Stimulated activated CD8-positive, alpha-beta memory T cell treated with anti-CD3 and anti-CD28 coated beads, Interleukin-15, amount 100 ng/mL, for 4 hours (primary cell): ENCODE results near the gene IRF2BPL.

Source experiments
- DNase-seq, 2 donors: peaks; one replicate each; pipeline ENCODE4 v3.0.0-alpha.2; 2020; ENCODE audit warnings: low read depth in 2 of 2

The IRF2BPL gene

DNA sequence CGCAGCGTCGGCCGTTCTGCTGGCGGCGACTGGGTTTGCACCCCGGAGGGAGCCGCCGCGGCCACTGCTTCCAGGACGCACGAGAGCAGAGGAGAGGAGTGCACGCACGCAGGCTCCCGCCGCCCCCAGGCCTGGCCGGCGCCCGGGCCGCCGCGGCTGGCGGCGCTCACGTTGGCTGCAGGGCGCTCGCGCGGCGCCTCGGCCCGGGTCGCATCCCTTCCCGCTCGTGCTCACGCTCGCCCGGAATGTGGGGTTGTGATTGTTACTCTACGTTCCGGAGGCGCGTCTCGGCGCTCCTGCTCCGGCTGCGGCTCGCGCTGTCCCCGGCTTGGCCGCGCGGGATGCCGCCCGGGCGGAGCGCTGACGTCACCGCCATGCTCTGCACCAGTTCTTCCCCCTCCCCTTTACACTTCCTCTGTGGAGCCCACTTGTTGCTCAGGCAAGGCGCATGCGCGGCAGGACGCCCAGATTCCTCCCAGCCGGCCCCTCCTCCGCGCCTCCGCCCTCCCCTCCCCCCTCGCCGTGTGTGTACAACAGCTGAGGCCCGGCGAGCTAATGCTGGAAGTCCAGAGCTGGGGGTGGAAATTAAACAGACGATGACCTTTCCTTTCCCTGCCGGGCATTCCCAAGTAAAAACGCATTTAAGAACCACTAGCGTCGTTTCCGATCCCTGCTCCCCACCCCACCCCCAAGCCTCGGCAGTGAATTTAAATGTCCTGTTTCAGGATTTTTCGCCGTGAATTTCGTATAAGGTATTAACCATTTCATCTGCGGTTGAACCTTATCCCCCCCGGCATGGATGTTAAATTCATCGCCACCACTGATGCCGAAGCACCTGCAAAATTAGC lies at the start of gene IRF2BPL:
Gene IRF2BPL, minus strand, starts transcription at position 325 of the 848 bp plus-strand sequence. CDS start 916 bp downstream, outside the sequence.
- peak; percentile 89 to 90 for DNase-seq

DNA sequence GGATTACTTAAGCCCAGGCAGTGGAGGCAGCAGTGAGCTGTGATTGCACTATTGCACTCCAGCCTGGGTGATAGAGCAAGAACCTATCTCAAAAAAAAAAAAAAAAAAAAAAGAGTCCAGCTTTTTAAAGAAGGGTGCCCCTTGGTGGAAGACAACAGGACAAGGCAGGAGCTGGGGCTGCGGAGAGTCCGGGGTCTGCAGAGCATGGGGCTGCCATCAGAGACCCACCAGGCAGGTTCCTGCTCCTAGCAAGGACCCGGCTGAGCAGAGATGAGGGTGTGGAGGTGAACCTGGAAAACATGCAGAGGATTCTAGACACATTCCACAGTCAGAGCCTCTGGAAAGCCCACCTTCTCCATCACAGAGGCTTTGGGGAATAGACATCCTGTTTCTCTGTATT lies 48.5 kb upstream of the IRF2BPL start:
- DNase-seq = no peak

DNA sequence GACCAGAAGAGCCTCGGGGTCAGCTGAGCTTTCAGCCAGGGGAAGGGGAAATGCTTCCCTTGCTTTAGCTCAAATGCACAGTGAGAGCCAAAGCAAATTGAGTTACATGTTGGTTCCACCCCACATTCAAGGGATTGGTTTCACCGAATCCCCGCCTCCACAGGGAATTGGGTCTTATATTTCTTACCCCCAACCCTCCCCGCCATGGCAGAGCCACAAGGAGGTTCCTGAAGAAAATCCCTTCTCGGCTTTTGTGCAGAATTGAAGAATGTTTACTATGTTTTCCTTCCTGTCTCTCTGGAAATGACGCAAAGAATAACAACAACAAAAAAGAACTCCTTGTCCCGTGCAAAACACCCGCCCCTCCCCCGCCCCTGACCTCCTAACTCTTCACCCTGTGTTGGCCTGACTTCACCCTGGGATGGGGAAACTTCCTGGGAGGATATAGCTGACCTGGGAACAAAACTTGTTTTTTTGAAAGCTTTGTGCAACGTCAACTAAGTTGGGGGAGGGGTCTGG lies 47.7 kb upstream of the IRF2BPL start:
- no peak for DNase-seq

- DNase-seq = no peak
Measured at GRCh38 chr14:77074969-77075368, 46.5 kb upstream of the IRF2BPL start.

- no peak for DNase-seq
Measured at GRCh38 chr14:77071938-77072388, 43.5 kb upstream of the IRF2BPL start.

- no peak for DNase-seq
Measured at GRCh38 chr14:77069551-77069950, 41.0 kb upstream of the IRF2BPL start.

DNA sequence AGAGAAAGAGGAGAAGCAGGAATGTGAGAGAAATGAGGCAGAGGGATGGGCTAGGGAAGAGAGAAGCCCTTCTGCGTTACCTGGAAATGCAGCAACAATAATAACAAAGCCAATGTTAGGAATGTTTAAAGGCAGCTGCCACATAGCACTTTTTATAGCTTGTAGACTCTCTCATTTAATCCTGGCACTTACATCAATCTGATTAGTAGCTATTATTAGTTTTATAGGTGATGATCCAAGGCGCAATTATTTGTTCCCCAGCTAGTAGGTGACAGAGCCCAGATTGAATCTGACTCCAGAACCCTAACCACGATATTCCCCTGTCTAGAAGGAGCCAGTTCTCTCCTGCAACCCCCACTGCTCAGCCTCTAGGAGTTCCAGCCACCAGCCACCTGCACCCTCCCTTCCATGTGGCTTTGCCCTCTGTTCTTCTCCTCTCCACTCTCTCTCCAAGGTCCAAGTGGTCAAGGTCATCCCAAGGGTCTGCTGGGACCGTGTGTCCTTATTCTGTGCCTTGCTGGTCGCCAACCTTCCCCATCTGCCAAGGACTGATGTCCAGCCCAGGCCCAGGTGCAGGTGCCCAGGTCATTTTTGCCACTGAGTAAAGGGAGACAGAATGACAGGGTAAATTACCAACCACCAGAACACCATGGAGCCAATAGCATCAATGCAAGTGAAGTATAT lies 40.2 kb upstream of the IRF2BPL start:
- DNase-seq = no peak

GRCh38 chr14:77067632-77068516 lies 39.4 kb upstream of the IRF2BPL start:
- DNase-seq = peak in 1 of 2 donors; percentile 15

DNA sequence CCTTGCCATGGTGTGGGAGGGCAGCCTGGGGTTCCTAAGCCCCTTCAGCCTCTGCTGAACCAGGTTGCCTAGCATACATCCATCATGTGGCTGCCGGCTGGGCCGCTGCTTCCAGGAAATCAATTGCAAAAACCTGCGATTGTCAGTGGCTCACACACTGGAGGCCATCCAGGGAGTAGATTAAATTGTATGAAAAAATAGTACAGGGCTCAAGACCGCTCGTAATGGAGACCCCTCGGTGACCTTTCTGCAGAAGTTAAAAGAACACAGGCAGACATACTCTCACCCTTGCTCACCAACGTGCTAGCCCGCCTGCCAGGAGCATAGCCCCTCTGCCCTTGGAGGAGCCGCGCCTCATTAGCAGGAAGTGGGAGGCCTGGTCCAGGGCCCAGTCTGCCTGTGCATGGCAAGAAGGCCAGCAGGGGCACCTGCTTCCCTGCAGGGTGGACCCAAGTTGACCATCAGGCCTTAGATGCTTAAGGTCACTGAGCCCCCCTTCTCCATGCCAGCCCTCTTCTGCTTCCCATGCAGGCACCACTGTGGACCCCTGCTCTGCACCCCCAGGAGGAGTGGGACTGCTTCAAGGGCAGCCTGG lies 38.2 kb upstream of the IRF2BPL start:
- no peak for DNase-seq

GRCh38 chr14:77065851-77066577 lies 37.5 kb upstream of the IRF2BPL start:
- no peak for DNase-seq

DNA sequence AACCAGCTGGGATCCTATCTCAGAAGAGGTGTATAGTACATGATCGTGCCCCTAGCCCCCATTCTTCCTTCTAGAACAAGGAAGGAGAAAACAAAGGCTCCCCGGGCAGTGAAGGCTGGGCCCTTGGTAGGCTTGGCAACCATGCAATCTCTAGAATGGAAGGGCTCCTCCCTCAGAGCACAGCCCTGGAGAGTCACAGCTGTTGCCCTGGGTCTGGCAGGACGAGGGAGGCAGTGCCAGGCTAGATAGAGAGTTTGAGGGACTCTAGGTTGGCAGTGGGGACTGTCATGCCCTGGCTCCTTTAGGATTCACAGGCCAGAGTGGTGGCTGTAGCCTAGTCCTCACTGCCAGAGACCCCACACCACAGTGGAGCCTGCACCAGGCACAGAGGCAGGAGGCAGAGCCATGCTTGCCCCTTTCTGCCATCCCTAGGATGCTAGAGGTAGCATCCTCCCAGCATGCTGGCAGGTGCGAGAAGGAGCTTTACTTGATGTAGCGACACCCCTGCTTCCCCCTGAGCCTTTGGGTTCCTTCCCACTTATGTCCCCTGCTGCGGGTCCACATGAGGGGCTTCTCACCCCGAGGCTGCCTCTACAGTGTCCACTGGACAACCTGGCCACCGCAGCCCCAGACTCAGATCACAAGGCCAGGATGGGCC lies 36.1 kb upstream of the IRF2BPL start:
- DNase-seq = no peak

DNA sequence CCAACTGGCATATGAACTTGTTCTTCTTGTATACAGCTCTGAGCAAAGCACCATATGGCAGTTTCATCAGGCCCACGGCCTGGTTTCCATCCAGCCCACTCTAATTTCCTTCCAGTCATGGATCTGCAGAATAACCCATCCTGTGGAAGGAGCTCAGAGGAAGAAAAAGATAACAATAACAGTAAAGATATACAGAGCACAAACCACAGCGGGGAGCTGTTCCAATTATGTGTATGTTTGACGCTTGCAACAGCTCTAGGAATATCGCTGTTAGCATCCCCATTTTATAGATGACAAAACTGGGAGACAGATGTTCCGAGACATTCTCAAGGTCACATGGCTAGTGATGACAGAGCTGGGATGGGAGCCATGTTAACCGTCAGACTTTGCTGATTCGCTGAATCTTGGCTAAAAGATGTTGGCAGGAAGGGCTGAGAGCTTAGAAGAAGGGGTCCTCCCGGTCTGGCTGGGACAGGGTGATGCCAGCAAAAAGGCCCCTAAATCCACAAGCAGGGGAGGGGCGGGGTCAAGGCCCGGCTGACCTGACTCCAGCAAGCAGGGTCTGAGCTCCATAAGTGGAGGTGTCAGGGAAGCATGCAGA lies 35.2 kb upstream of the IRF2BPL start:
- no peak for DNase-seq

DNA sequence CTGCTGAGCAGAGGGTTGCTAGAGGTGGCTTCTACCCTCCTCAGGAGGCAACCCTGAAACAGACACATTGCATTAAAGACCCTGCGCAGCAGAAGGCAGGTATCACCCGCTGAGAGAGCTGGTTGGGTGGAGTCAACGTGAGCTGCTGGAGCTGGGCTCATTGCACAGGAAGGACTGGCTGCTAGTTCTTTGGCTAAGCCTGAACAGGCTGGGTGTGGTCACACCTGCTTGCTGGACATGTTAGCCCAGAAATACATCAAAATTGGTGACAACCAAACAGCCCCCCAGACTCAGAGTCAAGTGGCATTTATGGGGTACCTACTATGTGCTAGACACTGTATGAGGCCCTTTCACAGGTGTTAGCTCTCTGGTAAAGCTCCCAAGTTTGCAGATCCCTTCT lies 33.8 kb upstream of the IRF2BPL start:
- DNase-seq = no peak

GRCh38 chr14:77061630-77062257 lies 33.2 kb upstream of the IRF2BPL start:
- DNase-seq = no peak

DNA sequence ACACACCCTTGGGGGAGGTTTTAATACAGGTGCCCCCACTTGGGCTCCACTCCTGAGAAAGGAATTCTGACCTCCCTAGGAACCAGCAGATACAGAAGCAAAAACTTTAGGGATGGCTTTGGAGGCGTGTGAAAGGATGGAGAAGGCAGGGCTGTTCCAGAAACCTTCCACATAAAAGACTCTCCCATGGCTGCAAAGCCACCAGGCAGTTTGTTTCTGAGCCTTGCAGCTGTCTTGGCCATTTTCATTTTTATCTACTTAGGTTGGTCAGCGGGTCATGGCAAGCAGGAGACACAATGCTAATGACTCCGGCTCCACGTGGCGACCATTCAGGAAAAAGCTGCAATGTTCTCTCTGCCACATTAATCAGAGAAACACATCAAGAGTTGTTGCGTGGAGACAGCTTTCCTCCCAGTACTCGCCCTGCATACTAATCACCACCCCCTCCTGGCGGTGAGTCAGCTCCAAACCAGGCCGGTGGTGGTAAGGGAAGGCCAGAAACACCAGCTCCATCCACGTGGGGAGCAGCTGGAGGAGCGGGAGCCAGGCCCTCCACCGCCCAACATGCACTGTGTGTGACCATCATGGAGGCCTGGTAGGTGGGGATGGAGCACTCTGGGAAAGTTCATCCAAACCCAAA lies 30.9 kb upstream of the IRF2BPL start:
- DNase-seq = no peak

DNA sequence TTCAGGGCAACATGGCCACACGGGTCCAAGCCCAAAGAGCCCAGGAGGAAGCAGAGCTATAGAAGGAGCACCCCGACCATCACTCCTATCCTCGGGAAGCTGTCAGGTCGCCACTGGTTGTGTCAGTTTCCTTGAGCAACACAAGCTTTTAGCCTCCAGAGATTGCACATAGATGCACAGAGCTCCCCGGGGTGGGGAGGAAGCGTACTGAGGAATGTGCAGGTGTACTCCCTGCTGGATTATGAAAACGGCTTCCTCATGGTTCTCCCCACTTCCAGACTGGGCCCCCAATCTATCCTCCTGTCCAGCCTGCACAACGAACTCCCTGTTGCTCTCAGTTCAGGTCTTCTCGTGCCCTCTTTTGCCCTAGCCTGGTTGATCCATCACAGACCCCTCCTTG lies 30.3 kb upstream of the IRF2BPL start:
- DNase-seq = no peak

GRCh38 chr14:77058117-77058516 lies 29.6 kb upstream of the IRF2BPL start:
- no peak for DNase-seq

GRCh38 chr14:77055981-77056380 lies 27.5 kb upstream of the IRF2BPL start:
- no peak for DNase-seq

GRCh38 chr14:77055306-77055705 lies 26.8 kb upstream of the IRF2BPL start:
- no peak for DNase-seq
